ENCODE results near the gene ABCA2. TPM values are rescaled to one million over a fixed set of nuclear protein-coding genes. Genes with fewer than 3 reads are reported as not detected.

Gene ABCA2
- total and polyA plus RNA-seq, 9 of the 15 experiments (the other 6 are each of a cell fraction or from before 2014, with no cell fraction given) = 0.69 to 16.3 (median 6.1) TPM; not detected in 2

DNA sequence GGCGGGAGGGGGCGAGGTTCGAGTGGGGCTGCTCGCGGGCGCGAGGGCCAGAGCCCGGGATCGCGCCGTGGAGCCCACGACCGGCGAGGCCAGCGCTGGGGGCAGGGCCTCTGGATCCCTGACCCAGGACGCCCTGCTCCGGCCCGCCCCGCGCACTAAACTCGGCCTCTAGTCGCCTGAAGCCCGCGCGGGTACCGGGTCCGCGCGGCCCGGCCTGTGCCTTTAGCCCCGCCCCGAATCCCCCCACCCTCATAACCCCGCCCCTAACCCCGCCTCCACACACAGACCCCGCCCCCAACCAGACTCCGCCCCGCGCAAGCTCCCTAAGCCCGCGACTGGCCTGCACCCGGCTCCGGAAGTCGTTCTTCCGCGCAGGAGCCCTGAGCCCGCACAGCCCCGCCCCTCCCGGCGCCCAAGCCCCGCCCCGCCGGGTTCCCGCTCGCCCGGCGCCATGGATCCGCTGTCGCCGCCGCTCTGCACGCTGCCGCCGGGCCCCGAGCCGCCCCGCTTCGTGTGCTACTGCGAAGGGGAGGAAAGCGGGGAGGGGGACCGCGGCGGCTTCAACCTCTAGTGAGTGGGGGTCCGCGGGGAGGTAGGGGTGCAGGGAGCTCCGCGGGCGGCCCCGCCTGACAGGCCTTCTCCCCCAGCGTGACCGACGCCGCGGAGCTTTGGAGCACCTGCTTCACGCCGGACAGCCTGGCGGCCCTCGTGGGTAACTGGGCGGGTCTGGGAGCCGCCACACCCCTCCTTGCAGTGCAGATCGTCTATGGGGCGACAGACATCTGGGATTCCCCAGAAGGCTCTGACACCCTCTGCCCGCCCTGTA, 35.8 kb downstream of the ABCA2 start, which contains the start of gene PAXX (continued):
- TF ChIP-seq ZBTB40 (IDR thresholded peaks at IDR 0.05) (no peak), ZBTB40 (CRISPR knock-in tag; IDR thresholded peaks at IDR 0.05) (no peak), PRMT5 (CRISPR knock-in tag; IDR thresholded peaks at IDR 0.05) (no peak), HBP1 (CRISPR knock-in tag; IDR thresholded peaks at IDR 0.05) (no peak), ZNF77 (CRISPR knock-in tag; IDR thresholded peaks at IDR 0.05) (no peak), NFIC (IDR thresholded peaks at IDR 0.05) (no peak), COPS2 (conservative IDR thresholded peaks at IDR 0.05) (no peak), NCOA2 (IDR thresholded peaks at IDR 0.05; ENCODE audit: partially characterized antibody in 2 of 2) (no peak), TCF3 (CRISPR knock-in tag; IDR thresholded peaks at IDR 0.05) (no peak), MCM2 (IDR thresholded peaks at IDR 0.05; ENCODE audit: low read depth) (no peak), ESRRB (CRISPR knock-in tag; IDR thresholded peaks at IDR 0.05; ENCODE audit: borderline replicate concordance) (no peak), ELF2 (CRISPR knock-in tag; IDR thresholded peaks at IDR 0.05) (no peak), ARHGAP35 (IDR thresholded peaks at IDR 0.05; ENCODE audit: partially characterized antibody) (no peak), ZNF165 (CRISPR knock-in tag; IDR thresholded peaks at IDR 0.05; ENCODE audit: borderline replicate concordance) (no peak), TAL1 (IDR thresholded peaks at IDR 0.05) (no peak), CEBPB (tag; IDR thresholded peaks at IDR 0.05) (no peak), OTX1 (CRISPR knock-in tag; IDR thresholded peaks at IDR 0.05) (no peak), POLR3A (IDR thresholded peaks at IDR 0.05; ENCODE audit: borderline replicate concordance, extremely low read depth, insufficient read depth, insufficient read length) (no peak), XRCC5 (IDR thresholded peaks at IDR 0.05; ENCODE audit: low read depth, low read length) (no peak), BRD9 (IDR thresholded peaks at IDR 0.05; ENCODE audit: low read depth, partially characterized antibody) (no peak)
